NOMO-1 treated with DMSO at 0.1 percent for 48 hours (cell line): ENCODE results near the gene SULT2B1.
"Not testable (repeated sequence)": the region's sequence is repeated elsewhere in the genome, so short reads cannot be mapped to it uniquely, and the experiment has no call there.

Source experiments
- DNase-seq: peaks from one replicate; lab custom pipeline; 2025; ENCODE audit not compliant: unreplicated experiment; lab: John Stamatoyannopoulos, UW

Gene SULT2B1

DNA sequence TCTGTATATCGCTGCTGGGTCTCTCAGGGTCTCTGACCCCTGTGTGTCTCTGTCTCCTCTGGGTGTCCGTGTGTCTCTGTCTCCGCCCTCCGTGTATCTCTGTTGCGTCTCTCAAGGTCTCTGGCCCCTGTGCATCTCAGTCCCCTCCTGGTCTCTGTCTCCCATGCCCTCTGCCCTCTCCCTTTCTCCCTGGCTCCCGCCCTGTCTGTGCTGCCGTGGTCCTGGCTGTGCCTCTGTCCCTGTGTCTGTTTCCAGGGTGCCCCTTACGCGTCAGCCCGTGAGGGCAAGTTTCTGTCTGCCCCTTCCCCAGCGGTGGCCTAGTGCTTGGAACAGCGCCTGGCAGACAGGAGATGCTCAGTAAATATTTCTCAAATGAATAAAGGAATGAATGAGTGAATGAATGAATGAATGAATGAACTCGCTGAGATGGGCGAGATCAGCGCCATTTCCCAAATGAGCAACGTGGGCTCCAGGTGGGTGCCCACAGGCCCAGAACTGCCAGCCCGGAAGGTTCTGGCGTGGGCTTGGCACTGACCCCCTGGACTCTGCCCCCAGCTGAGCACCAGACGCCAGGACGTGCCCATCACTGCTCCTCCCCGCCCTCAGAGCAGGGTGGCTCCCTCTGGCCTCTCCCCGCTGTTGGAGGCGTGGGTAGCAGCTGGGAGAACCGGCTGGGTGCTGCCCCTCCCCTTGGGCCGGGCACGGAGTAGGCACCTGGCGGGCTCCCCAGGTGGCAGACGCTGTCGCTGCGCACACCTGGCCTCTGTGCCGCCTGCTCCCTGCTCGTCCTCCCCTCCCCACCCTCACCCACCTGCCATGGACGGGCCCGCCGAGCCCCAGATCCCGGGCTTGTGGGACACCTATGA lies at the start of gene SULT2B1:
TSS of gene SULT2B1 (plus strand) at position 736 of the 866 bp plus-strand sequence. CDS start at position 817, 81 bp downstream.
- DNase-seq, result no peak

DNA sequence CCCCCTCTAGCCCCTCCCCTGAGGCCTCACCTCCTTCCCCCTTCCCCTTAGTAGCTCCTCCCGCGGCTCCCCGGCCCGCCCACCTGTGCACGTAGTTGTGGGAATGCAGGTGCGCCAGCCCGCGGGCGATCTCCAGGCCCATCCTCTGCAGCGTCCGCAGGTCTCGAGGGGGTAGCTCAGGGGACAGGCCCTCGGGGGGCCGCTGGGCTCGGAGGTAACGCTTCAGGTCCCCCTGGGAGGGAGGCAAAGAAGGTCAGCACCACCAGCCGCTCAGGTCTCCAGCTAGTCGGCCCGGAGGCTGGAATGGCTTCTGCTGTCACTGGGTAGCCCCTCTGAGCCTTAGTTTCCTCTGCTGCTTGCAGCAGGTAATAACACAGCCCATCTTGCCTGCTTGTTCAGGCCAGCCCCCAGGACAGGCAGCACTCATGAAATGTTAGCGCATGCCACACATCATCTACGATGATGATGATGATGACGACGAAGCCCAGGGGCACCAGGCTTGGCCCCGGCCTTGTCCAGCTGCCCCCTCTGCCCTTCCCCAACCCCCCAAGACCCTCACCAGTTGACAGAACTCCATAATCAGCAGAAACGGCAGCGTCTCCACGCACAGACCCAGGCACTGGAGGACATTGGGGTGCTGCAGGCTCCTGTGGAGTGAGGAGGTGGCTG lies 49.5 kb upstream of the SULT2B1 start:
- no peak for DNase-seq

DNA sequence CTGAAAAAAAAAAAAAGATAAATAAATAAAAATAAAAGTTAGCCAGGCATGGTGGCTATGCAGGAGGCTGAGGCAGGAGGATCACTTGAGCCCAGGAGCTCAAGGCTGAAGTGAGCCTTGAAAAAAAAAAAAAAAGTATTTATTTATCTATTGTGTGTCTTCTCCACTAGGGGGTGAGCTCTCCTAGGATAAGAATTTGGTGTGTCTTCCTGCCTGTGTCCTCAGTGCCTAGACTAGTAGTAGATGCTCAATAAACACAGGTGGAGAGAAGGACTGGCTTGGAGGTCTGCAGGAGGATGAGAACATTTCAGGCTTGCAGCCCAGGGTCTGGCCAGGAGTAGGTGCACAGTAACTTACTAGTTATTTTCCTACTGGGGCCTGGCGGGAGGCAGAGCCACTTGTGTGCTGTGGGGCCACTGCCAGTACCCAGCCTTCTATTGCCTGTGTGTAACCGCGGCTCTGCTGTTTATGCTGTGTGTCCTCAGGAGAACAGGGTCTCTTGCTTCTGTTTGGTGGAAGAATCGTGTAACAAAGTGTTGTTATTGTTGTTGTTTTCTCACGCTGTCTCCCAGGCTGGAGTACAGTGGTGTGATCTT lies 45.7 kb upstream of the SULT2B1 start:
- DNase-seq, result peak; percentile 81

- DNase-seq, result no peak
Observed at GRCh38 chr19:48507911-48508439, 44.0 kb upstream of the SULT2B1 start.

- DNase-seq, result no peak
Observed at GRCh38 chr19:48508729-48509411, 43.1 kb upstream of the SULT2B1 start.

DNA sequence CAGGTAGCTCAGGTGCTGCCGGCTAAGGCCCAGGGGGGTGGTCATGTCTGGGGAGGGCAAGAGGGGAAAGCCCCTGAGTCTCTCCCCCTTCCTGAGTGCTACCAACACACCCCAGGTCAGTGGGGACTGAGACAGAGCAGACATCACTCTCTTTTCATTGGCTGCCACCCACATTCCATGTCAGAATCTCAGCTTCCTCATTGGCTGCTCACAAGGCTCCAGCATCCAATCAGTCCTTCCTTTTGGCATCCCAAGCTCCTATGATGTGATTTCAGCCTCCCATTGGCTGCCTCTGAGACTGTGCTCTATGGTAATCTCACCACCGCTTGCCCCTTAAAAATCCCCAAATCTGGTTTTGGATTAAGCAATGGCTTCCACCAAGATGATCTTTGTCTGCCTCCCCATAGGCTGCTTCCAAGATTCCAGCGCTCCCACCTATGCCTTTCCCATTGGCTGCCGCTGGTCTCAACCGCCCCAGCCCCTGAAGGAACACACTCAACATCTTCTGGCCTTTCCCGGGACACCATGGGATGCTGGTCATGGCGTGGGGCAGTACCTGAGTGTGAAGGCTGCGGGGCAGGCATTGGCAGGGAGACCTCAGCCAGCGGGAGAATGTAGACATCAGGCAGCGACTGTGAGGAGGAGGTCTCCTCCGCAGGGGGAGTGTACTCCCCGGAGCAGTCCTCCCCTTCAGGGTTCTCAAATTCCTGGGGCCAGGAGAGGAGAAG lies 42.3 kb upstream of the SULT2B1 start:
- DNase-seq, result no peak

DNA sequence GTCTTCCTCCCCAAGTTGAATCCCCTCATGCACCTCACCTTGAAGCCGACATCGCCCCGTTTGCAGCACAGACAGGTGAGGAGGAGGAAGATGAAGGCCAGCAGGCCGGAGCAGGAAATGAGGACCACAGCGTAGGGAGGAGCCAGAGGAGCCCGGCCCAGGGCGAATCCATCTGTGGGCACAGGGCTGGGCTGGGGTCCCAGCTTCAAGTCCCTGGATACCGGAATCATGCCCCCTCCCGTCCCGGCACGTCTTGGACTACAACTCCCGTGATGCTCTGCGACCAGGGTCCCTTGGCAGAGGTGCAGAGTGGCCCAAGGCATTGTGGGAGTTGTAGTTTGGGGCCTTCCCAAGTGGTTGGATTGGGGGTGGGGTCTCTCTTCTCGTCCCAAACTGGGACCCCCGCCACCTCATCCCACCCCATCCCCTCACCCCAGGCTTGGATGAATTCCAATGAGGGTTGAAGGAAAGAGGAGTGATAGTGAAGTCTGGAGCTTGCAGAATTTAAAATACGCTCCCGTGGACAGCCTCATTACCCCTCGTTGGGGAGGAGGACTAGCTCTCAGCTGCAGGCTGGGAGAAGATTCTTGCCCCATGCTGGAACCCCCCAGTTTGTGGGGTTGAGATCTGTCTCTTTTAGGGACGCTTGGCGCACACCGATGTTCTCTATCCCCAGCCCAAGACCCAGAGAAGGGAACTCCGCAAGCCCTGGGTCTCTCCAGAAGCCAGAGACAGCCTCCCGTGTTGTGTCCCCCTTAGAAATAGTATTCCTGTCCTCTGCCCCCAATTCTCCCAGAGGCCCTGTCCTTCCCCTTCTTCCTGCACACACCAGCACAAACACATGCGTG lies 41.3 kb upstream of the SULT2B1 start:
- no peak for DNase-seq

DNA sequence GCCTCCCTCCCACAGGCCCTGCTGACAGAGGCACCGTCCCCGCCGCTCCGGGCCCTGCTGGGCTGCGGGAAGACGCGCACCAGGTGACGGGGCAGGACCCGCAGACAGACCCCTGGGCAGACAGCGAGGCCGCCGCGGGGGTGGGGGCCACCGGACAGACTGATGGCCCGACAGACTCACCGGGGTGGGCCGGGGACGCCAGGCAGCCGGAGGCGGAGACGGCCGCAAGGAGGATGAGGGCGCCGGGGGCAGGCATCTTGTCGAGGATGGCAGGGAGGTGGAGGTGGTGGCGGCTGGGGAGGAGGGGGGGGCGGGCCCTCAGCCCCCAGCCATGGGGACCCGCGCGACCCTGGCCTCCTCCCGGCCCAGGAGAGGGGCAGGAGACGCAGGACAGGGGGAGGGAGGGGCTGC lies 40.6 kb upstream of the SULT2B1 start:
- no peak for DNase-seq

GRCh38 chr19:48511800-48512503 lies 40.0 kb upstream of the SULT2B1 start, which contains the start of gene LMTK3:
Gene LMTK3, minus strand, starts transcription at chr19:48511835. Its CDS starts 259 bp downstream, at chr19:48511576.
- DNase-seq, result no peak

DNA sequence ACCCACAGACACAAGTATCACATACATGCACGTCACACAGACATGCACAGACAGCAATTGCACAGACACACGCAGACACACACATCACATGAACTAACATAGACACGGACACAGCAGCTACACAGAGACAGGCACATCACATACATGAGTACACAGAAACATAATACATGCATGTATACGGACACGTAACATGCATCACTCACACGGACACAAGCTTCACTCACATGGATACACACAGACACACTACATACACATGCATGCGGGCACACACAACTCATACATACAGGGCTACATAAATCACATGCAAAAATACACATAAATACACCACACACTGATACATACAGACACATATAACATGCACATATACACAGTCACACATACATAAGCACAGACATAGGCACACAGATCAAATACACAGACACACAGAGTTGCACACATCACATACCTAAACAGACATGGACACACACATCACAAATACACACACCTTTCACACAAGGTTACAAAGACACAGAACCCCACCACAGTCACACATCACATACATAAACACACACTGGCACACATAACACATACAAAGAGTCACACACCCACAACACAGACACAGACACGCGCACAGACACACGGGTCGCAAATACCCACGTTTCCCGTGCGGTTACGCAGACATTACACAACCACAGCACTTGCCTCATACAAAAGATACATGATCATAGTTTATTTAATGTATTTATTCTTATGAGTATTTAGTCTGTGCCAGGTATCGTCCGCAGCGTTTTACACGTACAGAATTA lies 39.3 kb upstream of the SULT2B1 start:
- DNase-seq, result no peak

- peak; percentile 81 for DNase-seq
Observed at GRCh38 chr19:48513289-48514122, 38.5 kb upstream of the SULT2B1 start.

DNA sequence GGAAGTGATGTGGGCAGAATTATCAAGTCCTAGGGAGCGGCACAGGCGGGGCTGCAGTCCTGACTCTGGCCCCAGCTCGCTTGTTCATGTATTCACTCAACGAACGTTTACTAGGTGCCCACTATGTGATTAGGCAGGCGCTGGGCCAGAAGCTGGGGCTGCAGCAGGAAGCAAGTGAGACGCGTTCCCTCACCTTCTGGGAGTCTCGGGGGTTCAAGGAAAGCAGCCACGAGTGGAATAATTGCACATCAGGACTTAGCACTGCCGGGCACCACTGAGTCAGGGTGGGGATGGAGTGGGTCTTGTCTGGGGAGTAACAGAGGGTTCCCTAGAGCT lies 37.9 kb upstream of the SULT2B1 start:
- no peak for DNase-seq

DNA sequence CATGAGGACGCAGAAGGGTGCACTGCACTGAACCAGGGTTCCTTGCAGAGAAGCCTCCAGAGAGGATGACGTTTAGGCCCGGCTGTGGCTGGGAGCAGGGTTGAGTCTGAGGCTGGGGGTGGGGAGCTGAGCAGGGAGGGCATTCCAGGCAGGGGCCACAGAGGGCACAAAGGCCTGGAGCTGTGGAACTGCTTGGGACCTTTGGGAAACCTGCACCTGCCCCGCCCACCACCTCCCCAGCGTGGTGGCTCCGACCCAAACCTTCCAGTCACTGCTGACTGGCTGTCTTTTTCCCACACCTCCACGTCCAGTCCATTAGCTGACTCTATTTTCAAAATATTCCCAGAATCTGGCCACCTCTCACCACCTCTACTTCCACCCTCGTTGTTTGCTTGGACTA lies 35.4 kb upstream of the SULT2B1 start:
- no peak for DNase-seq

DNA sequence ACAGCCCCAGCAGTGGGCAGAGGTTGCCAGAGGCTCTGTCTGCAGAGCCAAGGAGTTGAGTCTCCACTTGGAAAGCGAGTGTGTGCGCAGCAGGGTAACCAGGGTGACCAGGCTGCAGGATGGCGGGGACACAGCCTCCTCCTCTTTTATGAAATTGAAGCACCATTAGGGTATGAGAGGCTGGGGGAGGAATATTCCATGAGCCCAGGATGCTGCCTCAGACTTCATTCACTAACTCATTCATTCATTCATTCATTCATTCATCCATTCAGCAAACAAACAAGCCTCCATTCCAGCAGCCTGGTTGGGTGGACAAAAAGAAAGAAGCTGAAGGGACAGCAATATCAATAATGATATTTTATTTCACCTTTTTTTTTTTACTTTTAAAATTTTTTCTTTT lies 33.8 kb upstream of the SULT2B1 start:
- DNase-seq, result no peak

- not testable (repeated sequence) for DNase-seq
Observed at GRCh38 chr19:48519426-48519825, 32.5 kb upstream of the SULT2B1 start.

- DNase-seq, result no peak
Observed at GRCh38 chr19:48520134-48520533, 31.8 kb upstream of the SULT2B1 start.

DNA sequence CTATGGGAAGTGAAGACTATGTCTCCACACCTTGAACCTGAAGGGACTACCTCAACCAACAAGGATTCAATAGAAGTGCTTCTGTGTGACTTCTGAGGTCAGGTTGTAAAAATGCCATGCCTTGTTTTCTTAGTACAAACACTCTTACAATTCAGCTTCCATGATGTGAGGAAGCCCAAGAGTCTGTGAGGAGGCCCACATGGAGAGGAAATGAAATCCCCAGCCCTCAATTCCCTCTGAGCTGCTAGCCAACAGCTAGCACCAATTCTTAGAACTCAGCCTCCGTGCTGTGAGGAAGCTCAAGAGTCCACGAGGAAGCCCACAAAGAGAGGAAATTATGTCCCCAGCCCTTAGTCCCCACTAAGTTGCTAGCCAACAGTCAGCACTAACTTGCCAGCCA lies 27.8 kb upstream of the SULT2B1 start:
- DNase-seq, result no peak
